ENCODE results near the gene FLRT1.
A peak's percentile ranks its signal among the peaks of the same experiment; 100 is the strongest.

Gene FLRT1

GRCh38 chr11:64035576-64035975, at the start of gene FLRT1:
Gene FLRT1 (plus strand): TSS chr11:64035931. CDS start chr11:64116268, 80,337 bp downstream.
- no peak for DNase-seq

- peak; percentile 67 to 79 (median 73) for DNase-seq
Observed at GRCh38 chr11:63986156-63986931, 49.4 kb upstream of the FLRT1 start, which contains the start of gene OTUB1. Gene OTUB1 (plus strand): TSS chr11:63986438. CDS start chr11:63986457, 19 bp downstream.

- no peak for DNase-seq
Observed at GRCh38 chr11:63986932-63987513, 48.7 kb upstream of the FLRT1 start.

GRCh38 chr11:63991558-63991957, 44.2 kb upstream of the FLRT1 start:
- no peak for DNase-seq

- DNase-seq: no peak
Observed at GRCh38 chr11:63993100-63993499, 42.6 kb upstream of the FLRT1 start.

GRCh38 chr11:63993993-63994392, 41.7 kb upstream of the FLRT1 start:
- DNase-seq: no peak

- DNase-seq: no peak
Observed at GRCh38 chr11:63996512-63996911, 39.2 kb upstream of the FLRT1 start.

GRCh38 chr11:63997104-63997700, 38.5 kb upstream of the FLRT1 start:
- no peak for DNase-seq

GRCh38 chr11:63997801-63998337, 37.9 kb upstream of the FLRT1 start:
- no peak for DNase-seq

GRCh38 chr11:63998558-63999348, 37.0 kb upstream of the FLRT1 start:
- no peak for DNase-seq

- peak; percentile 18 to 43 (median 24) for DNase-seq
Observed at GRCh38 chr11:63999349-64000025, 36.2 kb upstream of the FLRT1 start.

GRCh38 chr11:64000026-64000739, 35.5 kb upstream of the FLRT1 start:
- peak; percentile 34 to 67 (median 57) for DNase-seq

- no peak for DNase-seq
Observed at GRCh38 chr11:64000740-64001483, 34.8 kb upstream of the FLRT1 start.

GRCh38 chr11:64001484-64002420, 34.0 kb upstream of the FLRT1 start:
- no peak for DNase-seq

GRCh38 chr11:64003807-64004589, 31.7 kb upstream of the FLRT1 start:
- DNase-seq: no peak

GRCh38 chr11:64004590-64004984, 31.1 kb upstream of the FLRT1 start:
- no peak for DNase-seq

GRCh38 chr11:64005691-64006090, 30.0 kb upstream of the FLRT1 start:
- DNase-seq: no peak

GRCh38 chr11:64006398-64006797, 29.3 kb upstream of the FLRT1 start:
- DNase-seq: no peak

- DNase-seq: no peak
Observed at GRCh38 chr11:64007160-64007628, 28.5 kb upstream of the FLRT1 start.

Measured in activated CD4-positive, CD25-positive, alpha-beta regulatory T cell (primary cell).